ENCODE measurements around the gene CREB3L4. TPM values are rescaled to one million over a fixed set of nuclear protein-coding genes. Genes with fewer than 3 reads are reported as not detected.

CREB3L4 gene, protein sequence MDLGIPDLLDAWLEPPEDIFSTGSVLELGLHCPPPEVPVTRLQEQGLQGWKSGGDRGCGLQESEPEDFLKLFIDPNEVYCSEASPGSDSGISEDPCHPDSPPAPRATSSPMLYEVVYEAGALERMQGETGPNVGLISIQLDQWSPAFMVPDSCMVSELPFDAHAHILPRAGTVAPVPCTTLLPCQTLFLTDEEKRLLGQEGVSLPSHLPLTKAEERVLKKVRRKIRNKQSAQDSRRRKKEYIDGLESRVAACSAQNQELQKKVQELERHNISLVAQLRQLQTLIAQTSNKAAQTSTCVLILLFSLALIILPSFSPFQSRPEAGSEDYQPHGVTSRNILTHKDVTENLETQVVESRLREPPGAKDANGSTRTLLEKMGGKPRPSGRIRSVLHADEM
- total RNA-seq = 3.9 and 6.6 TPM in 2 replicates

GRCh38 chr1:153967107-153967999 is at the start of gene CREB3L4:
CREB3L4 (plus strand) TSS chr1:153967902; CDS start chr1:153968526, 624 bp downstream.

DNA sequence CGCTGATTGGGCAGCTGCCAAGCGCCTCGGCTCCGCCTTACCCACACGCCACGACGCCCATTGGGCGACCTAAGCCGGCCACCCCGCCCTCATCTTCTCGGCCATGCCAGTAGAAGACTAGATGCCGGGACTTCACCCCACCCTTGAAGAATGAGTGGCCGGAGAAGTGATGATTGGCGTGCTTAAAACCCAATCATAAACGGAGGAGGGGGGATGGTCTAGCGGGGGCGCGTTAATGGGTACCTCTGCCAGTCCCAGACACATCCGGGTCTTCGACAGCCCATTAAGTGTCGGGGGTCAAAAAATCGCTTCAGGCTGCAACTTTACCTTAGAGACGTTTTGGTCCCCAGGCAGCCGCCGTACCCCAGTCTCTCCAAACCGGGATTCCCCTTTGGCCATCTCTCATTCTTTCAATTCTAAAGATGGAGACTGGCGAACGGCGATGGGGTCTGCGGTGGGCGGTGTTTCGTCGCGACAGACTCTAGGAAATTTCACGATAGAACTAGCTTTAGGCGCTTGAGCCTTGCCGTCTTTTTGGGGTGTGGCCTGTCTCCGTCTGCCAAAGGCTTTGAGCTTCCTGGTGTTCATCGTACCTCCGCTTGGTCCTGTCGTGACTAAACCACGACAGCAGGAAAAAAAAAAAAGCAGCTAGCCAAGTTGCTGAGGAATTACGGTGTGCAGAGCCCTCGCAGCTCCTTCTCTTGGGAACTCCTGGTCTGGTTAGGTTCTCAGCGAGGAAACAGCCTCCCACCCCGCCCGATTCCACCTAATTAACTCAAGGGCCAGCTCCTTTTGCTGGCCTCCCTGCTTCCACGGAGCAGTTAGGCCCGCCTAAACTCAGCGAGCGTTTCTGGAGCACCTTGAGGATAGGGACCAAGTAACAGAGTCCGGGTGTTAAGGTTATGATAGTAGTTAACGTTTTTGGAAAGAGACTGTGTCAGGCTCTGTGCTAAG is 44.5 kb upstream of the CREB3L4 start, which contains the start of gene GATAD2B:
TSS of gene GATAD2B (minus strand) at position 1 of the 954 bp plus-strand sequence. CDS start 94,625 bp downstream, outside the sequence.

GRCh38 chr1:153946622-153947241 is 21.0 kb upstream of the CREB3L4 start, which contains the start of gene DENND4B:
DENND4B (minus strand) TSS chr1:153946718; CDS start chr1:153944374, 2,344 bp downstream.

DNA sequence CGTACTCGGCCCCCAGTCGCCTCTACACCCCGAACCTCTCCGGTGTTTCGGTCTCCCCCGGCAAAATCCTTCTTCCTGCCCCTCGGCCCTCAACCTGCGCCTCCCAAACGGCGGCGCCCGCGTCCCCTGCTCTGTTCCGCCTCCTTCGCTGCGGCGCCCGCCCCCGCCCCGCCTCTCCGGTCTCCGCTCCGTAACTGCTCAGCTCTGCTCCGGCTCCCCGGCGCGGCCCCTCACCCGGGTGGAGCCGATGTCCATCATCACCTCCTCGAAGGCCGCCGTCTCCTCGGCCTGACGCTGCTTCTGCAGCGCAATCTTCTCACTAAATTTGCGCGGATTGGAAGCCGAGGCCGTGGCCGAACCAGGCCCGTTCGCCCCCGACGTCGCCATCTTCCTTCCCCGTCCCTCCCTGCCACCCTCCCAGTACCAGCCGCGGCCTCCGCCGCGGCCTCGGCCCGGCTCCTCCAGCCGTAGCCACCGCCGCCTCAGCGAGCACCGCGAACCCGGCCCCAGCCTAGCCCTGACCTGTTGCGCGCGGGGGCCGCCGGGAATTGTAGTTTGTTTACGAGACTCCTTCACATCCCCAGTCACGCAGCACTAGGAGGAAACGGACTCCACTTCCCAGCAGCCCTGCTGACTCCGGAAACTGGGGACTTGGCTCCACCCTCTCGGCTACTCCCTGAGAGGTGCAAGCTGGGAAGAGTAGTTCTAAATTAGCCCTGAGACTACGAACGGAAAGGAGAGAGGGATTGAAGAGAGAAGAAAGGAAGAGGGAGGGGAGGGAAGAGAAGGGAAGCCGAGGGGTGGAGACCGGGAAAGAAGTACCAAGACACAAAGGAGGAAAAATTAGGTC is 9.4 kb upstream of the CREB3L4 start, which contains the start of gene CRTC2:
TSS of gene CRTC2 (minus strand) at position 502 of the 850 bp plus-strand sequence. CDS start at position 387, 115 bp downstream.

GRCh38 chr1:153963030-153963849 is 4.5 kb upstream of the CREB3L4 start, which contains the start of gene SLC39A1:
SLC39A1 (minus strand) TSS chr1:153963537; CDS start chr1:153962715, 822 bp downstream.

GRCh38 chr1:153977250-153978240 is 9.8 kb downstream of the CREB3L4 start, which contains the start of gene JTB:
JTB (minus strand) TSS chr1:153977674; CDS start chr1:153977252, 422 bp downstream.

DNA sequence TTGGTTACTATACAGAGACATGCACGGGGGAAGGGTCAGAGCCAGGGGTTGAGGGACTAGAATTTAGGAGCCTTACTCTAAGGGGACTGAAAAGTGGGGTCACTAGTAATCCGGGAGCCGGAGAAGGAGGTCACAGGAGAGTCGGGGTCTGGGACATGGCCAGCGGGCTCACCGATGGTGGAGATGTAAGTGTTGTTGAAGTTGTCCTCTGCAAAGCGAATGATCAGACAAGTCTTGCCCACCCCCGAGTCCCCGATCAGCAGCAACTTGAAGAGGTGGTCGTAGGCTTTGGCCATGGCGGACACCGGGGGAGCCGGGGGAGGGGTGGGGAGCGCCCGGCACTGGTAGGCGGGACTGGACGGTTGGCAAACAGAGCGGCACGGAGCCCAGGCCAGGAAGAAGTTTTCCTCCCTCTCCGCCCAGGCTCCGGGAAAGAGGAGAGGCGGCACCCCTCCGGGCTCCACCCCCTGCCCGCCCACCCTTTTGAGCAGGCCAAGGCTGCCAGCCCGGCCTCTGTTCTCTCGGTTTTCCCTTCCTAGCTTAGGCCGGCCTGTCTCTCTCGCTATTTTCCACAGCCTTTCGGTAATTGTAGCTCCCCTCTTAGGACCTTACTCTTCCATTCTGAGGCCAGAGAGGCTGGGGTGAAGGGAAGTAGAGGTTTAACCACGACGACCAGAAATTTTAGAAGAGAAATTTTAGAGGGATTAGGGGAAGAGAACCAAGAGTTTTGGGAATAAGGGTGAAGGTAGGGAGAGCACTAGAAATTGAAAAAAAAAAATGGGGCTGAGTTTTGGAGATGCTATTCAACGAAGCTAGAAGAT is 18.4 kb downstream of the CREB3L4 start, which contains the start of gene RAB13:
TSS of gene RAB13 (minus strand) at position 399 of the 821 bp plus-strand sequence. CDS start at position 296, 103 bp downstream.

GRCh38 chr1:153990468-153991150 is 22.9 kb downstream of the CREB3L4 start, which contains the start of gene RPS27:
RPS27 (plus strand) TSS chr1:153990762; CDS start chr1:153990797, 35 bp downstream.

Other genes starting within 250 kb of the CREB3L4 start
- gene INTS3, start 239.9 kb upstream of the CREB3L4 start, total RNA-seq = 45.5 and 46.9 TPM in 2 replicates
- gene SLC27A3, start 192.5 kb upstream of the CREB3L4 start, total RNA-seq = 10.3 and 14.6 TPM in 2 replicates
- gene GATAD2B, start 44.9 kb upstream of the CREB3L4 start, total RNA-seq = 7.9 and 8.3 TPM in 2 replicates
- 18.7 and 28.8 TPM in 2 replicates for gene DENND4B, start 21.2 kb upstream of the CREB3L4 start, total RNA-seq
- gene CRTC2, start 9.3 kb upstream of the CREB3L4 start, total RNA-seq = 6.3 and 6.7 TPM in 2 replicates
- gene SLC39A1, start 4.4 kb upstream of the CREB3L4 start, total RNA-seq = 117 and 120 TPM in 2 replicates
- gene JTB, start 9.8 kb downstream of the CREB3L4 start, total RNA-seq = 87.9 and 105 TPM in 2 replicates
- 102 and 150 TPM in 2 replicates for gene RAB13, start 18.4 kb downstream of the CREB3L4 start, total RNA-seq
- gene RPS27, start 22.9 kb downstream of the CREB3L4 start, total RNA-seq = 788 and 889 TPM in 2 replicates
- gene NUP210L, start 187.2 kb downstream of the CREB3L4 start, total RNA-seq = 0.07 and 0.23 TPM in 2 replicates
- 245 and 296 TPM in 2 replicates for gene TPM3, start 224.2 kb downstream of the CREB3L4 start, total RNA-seq
- gene CFAP141, start 238.4 kb downstream of the CREB3L4 start, total RNA-seq = not detected in 2 replicates